Fibroblast of lung (primary cell): Measurements from ENCODE around the gene B9D1. TPM values are rescaled to one million over a fixed set of nuclear protein-coding genes. Genes with fewer than 3 reads are reported as not detected.

Experiments
- DNase-seq, 2 donors: peaks; one replicate each; pipeline versions ENCODE4 v3.0.0 to v3.0.0-alpha.2; 2010; ENCODE audit warnings: low read depth in 2 of 2
- H2AFZ ChIP-seq: 2 replicates; pipeline ENCODE4 v1.5.1; 2012; ENCODE audit warnings: low read length, control low read depth, inconsistent platforms
- H3K27ac ChIP-seq: 2 replicates; pipeline ENCODE4 v1.5.1; 2011; ENCODE audit warnings: low read length, control low read depth; ENCODE audit not compliant: insufficient read depth
- H3K27me3 ChIP-seq: 2 replicates; pipeline ENCODE4 v1.5.1; 2011; ENCODE audit warnings: mild to moderate bottlenecking, low read length; ENCODE audit not compliant: control insufficient read depth, insufficient read depth
- H3K36me3 ChIP-seq: 2 replicates; pipeline ENCODE4 v1.5.1; 2011; ENCODE audit warnings: low read length; ENCODE audit not compliant: control insufficient read depth, insufficient read depth
- H3K4me1 ChIP-seq: 2 replicates; pipeline ENCODE4 v1.5.1; 2011; ENCODE audit warnings: low read length; ENCODE audit not compliant: control insufficient read depth, insufficient read depth; ENCODE audit errors: extremely low read depth
- H3K4me2 ChIP-seq: 2 replicates; pipeline ENCODE4 v1.5.1; 2011; ENCODE audit warnings: low read length, control low read depth; ENCODE audit not compliant: insufficient read depth; ENCODE audit errors: extremely low read depth
- H3K4me3 ChIP-seq, 4 experiments: fragments of 200-600 bp in 1 of 4; sonication (generic) in 1 of 4; replicated peaks in 1 of 4; 2 replicates each; pipeline ENCODE4 v1.5.1; 2011 to 2016; ENCODE audit warnings: low read length in 4 of 4, low read depth in 3 of 4, mild to moderate bottlenecking in 3 of 4, control low read depth in 2 of 4, inconsistent platforms in 1 of 4, mixed read lengths in 1 of 4; ENCODE audit not compliant: insufficient read depth in 1 of 4; ENCODE audit errors: control extremely low read depth in 1 of 4
- H3K79me2 ChIP-seq: 2 replicates; pipeline ENCODE4 v1.5.1; 2012; ENCODE audit warnings: mild to moderate bottlenecking, low read length, inconsistent platforms; ENCODE audit not compliant: control insufficient read depth, insufficient read depth
- H3K9ac ChIP-seq: 2 replicates; pipeline ENCODE4 v1.5.1; 2011; ENCODE audit warnings: mild to moderate bottlenecking, low read length, control low read depth; ENCODE audit not compliant: insufficient read depth
- H3K9me3 ChIP-seq: 2 replicates; pipeline ENCODE4 v1.5.1; 2012; ENCODE audit warnings: low read depth, low read length; ENCODE audit not compliant: control insufficient read depth, insufficient read depth
- H4K20me1 ChIP-seq: 2 replicates; pipeline ENCODE4 v1.5.1; 2011; ENCODE audit warnings: low read length; ENCODE audit not compliant: control insufficient read depth, insufficient read depth; ENCODE audit errors: extremely low read depth
- CTCF ChIP-seq, 2 donors: IDR thresholded peaks in 1 of 2; conservative IDR thresholded peaks in 1 of 2; 1 replicate in 1 of 2; 2 replicates in 1 of 2; pipeline ENCODE4 v1.5.1; 2011 to 2012; ENCODE audit warnings: low read length in 2 of 2, control low read depth in 1 of 2, inconsistent platforms in 1 of 2, low read depth in 1 of 2, mild to moderate bottlenecking in 1 of 2
- EZH2 ChIP-seq: IDR thresholded peaks from 2 replicates; pipeline ENCODE4 v1.5.1; 2012; ENCODE audit warnings: low read length, control low read depth, mild to moderate bottlenecking; ENCODE audit errors: missing control alignments
- polyA plus RNA-seq, 2 donors: library from polyadenylated mRNA; depleted of rRNA in 1 of 2; stranded (reverse) in 1 of 2; unstranded in 1 of 2; fragments of >200 nt; gene quantifications; 2 replicates each; pipeline ENCODE4 v1.2.1, GENCODE V29; 2011 to 2012; ENCODE audit warnings: missing spikeins in 1 of 2
- total RNA-seq: library from RNA; depleted of rRNA; stranded (reverse); fragments of >200 nt; gene quantifications from 2 replicates; pipeline ENCODE4 v1.2.1, GENCODE V29; 2014

B9D1 gene
- total and polyA plus RNA-seq, 2 donors (not counting 1 experiment from before 2014, with no cell fraction given), result 35.7 to 38.5 TPM

GRCh38 chr17:19410091-19410490 lies 47.6 kb upstream of the B9D1 start:
- TF ChIP-seq CTCF (conservative IDR thresholded peaks at IDR 0.05 in 1 of 2, IDR thresholded peaks at IDR 0.05 in 1 of 2; ENCODE audit: low read depth in 1 of 2, low read length in 2 of 2) (no peak), EZH2 (no peak)
- DNase-seq, result no peak

GRCh38 chr17:19409509-19409908 lies 47.0 kb upstream of the B9D1 start:
- no peak overlapping the region for H3K27ac ChIP-seq
- no peak for TF ChIP-seq EZH2
- no peak for TF ChIP-seq CTCF (conservative IDR thresholded peaks at IDR 0.05 in 1 of 2, IDR thresholded peaks at IDR 0.05 in 1 of 2; ENCODE audit: low read depth in 1 of 2, low read length in 2 of 2)
- H3K4me3 ChIP-seq, result no peak overlapping the region
- H2AFZ ChIP-seq, result no peak overlapping the region
- H3K4me1 ChIP-seq, result peaks cover 6% of the 10 kb centered on the region
- no peak overlapping the region for H3K9ac ChIP-seq
- no peaks in the 10 kb centered on the region for H3K9me3 ChIP-seq
- no peaks in the 10 kb centered on the region for H3K79me2 ChIP-seq
- peak in 1 of 2 donors; percentile 90 for DNase-seq
- H3K4me2 ChIP-seq, result peak overlapping the region; percentile 15
- H3K36me3 ChIP-seq, result no peaks in the 10 kb centered on the region
- no peaks in the 10 kb centered on the region for H4K20me1 ChIP-seq
- no peaks in the 10 kb centered on the region for H3K27me3 ChIP-seq

More at GRCh38 chr17:19410091-19410490, 47.6 kb upstream of the B9D1 start:
- no peaks in the 10 kb centered on the region for H3K9me3 ChIP-seq
- H2AFZ ChIP-seq, result no peak overlapping the region
- H3K36me3 ChIP-seq, result no peaks in the 10 kb centered on the region
- H3K4me3 ChIP-seq, result no peak overlapping the region
- H3K4me1 ChIP-seq, result peaks cover 6% of the 10 kb centered on the region
- no peaks in the 10 kb centered on the region for H3K79me2 ChIP-seq
- H4K20me1 ChIP-seq, result no peaks in the 10 kb centered on the region
- no peaks in the 10 kb centered on the region for H3K27me3 ChIP-seq
- H3K9ac ChIP-seq, result no peak overlapping the region
- no peak overlapping the region for H3K27ac ChIP-seq
- H3K4me2 ChIP-seq, result no peak overlapping the region

GRCh38 chr17:19409066-19409465 lies 46.5 kb upstream of the B9D1 start:
- Histone ChIP-seq H3K9ac (no peak overlapping the region), H4K20me1 (no peaks in the 10 kb centered on the region), H2AFZ (no peak overlapping the region), H3K4me3 (no peak overlapping the region), H3K4me1 (peaks cover 6% of the 10 kb centered on the region), H3K9me3 (no peaks in the 10 kb centered on the region), H3K36me3 (no peaks in the 10 kb centered on the region), H3K4me2 (no peak overlapping the region), H3K27me3 (no peaks in the 10 kb centered on the region), H3K27ac (no peak overlapping the region), H3K79me2 (no peaks in the 10 kb centered on the region)
- TF ChIP-seq CTCF (conservative IDR thresholded peaks at IDR 0.05 in 1 of 2, IDR thresholded peaks at IDR 0.05 in 1 of 2; ENCODE audit: low read depth in 1 of 2, low read length in 2 of 2) (no peak), EZH2 (no peak)
- no peak for DNase-seq
